ENCODE results near the gene TGFB3. TPM values are rescaled to one million over a fixed set of nuclear protein-coding genes. Genes with fewer than 3 reads are reported as not detected.

The TGFB3 gene
- total RNA-seq, 1 donor from 2014 or later = 27.2 TPM

GRCh38 chr14:75977582-75977943 is 4.2 kb downstream of the TGFB3 start:
- peak overlapping the region; percentile 87 for H3K4me3 ChIP-seq
- no peak overlapping the region for H3K27ac ChIP-seq (replicated peaks)
- intact Hi-C loops (cut with micrococcal nuclease) = no loop called here
- no peaks in the 10 kb centered on the region for H3K36me3 ChIP-seq
- peaks cover 56% of the 10 kb centered on the region for H3K4me1 ChIP-seq
- no peak for DNase-seq
- no peaks in the 10 kb centered on the region for H3K9me3 ChIP-seq (replicated peaks)
- H3K27me3 ChIP-seq (ENCODE audit: low read depth) = no peaks in the 10 kb centered on the region
- TF ChIP-seq, protein P1, sequence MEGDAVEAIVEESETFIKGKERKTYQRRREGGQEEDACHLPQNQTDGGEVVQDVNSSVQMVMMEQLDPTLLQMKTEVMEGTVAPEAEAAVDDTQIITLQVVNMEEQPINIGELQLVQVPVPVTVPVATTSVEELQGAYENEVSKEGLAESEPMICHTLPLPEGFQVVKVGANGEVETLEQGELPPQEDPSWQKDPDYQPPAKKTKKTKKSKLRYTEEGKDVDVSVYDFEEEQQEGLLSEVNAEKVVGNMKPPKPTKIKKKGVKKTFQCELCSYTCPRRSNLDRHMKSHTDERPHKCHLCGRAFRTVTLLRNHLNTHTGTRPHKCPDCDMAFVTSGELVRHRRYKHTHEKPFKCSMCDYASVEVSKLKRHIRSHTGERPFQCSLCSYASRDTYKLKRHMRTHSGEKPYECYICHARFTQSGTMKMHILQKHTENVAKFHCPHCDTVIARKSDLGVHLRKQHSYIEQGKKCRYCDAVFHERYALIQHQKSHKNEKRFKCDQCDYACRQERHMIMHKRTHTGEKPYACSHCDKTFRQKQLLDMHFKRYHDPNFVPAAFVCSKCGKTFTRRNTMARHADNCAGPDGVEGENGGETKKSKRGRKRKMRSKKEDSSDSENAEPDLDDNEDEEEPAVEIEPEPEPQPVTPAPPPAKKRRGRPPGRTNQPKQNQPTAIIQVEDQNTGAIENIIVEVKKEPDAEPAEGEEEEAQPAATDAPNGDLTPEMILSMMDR (IDR thresholded peaks at IDR 0.05; ENCODE audit: borderline replicate concordance) = no peak

- H3K36me3 ChIP-seq = no peaks in the 10 kb centered on the region
- intact Hi-C loops (cut with micrococcal nuclease) = no loop called here
- no peaks in the 10 kb centered on the region for H3K9me3 ChIP-seq (replicated peaks)
- H3K27ac ChIP-seq (replicated peaks) = no peak overlapping the region
- DNase-seq = no peak
- H3K27me3 ChIP-seq (ENCODE audit: low read depth) = no peaks in the 10 kb centered on the region
- peak overlapping the region; percentile 87 for H3K4me3 ChIP-seq
- peaks cover 53% of the 10 kb centered on the region for H3K4me1 ChIP-seq
- TF ChIP-seq, protein P1 (IDR thresholded peaks at IDR 0.05; ENCODE audit: borderline replicate concordance) = no peak
These were observed 4.8 kb downstream of the TGFB3 start for GRCh38 chr14:75976826-75977581.

DNA sequence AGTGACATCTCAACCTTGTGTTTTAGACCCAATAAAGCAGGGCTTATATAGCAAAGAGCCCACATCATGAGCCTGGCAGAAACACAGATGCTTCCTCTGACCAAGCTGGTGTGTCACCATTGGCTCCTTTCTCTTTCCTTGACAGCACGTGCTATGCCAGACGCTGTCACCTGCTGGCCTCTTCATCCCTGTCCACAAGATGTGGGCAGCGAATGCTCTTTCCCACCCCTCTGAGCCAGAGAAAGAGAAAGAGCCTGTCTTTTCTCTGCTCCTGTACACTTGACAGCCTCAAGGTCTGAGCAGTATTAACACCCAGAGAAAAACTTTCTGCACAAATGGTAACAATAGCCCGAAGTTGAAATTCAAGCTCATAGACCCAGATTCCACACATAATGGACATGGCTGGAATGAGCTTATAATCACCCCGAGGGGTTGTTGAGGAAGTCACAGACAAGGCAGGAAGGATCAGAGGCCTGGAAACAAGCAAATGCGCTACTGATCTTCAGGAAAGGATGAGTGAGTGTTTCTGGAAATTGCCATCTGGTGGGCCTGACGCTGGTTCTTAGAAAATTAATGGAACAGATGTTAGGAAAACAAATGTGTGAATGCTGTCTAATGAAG is 8.9 kb downstream of the TGFB3 start:
- intact Hi-C loops (cut with micrococcal nuclease) = no loop called here
- Histone ChIP-seq H3K4me1 (peaks cover 30% of the 10 kb centered on the region), H3K9me3 (replicated peaks) (no peaks in the 10 kb centered on the region), H3K27ac (replicated peaks) (no peak overlapping the region), H3K27me3 (ENCODE audit: low read depth) (no peaks in the 10 kb centered on the region), H3K4me3 (no peak overlapping the region), H3K36me3 (no peaks in the 10 kb centered on the region)
- TF ChIP-seq, protein P1 (IDR thresholded peaks at IDR 0.05; ENCODE audit: borderline replicate concordance) = no peak
- DNase-seq = no peak

DNA sequence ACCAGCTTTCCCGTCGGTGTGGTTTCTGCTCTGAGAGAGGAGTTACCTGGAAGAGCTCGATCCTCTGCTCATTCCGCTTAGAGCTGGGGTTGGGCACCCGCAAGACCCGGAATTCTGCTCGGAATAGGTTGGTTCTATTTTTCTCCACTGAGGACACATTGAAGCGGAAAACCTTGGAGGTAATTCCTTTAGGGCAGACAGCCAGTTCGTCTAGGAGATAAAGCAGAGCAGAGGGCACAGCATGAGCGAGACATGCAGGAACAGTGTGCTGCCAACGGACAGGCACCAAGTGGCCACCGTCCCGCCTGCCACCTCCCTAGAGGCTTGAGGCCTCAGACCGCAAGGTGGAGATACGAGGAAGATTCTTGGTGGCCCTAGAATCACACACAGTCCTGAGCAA is 10.3 kb downstream of the TGFB3 start:
- intact Hi-C loops (cut with micrococcal nuclease) = no loop called here
- TF ChIP-seq, protein P1 (IDR thresholded peaks at IDR 0.05; ENCODE audit: borderline replicate concordance) = no peak
- no peak overlapping the region for H3K27ac ChIP-seq (replicated peaks)

DNA sequence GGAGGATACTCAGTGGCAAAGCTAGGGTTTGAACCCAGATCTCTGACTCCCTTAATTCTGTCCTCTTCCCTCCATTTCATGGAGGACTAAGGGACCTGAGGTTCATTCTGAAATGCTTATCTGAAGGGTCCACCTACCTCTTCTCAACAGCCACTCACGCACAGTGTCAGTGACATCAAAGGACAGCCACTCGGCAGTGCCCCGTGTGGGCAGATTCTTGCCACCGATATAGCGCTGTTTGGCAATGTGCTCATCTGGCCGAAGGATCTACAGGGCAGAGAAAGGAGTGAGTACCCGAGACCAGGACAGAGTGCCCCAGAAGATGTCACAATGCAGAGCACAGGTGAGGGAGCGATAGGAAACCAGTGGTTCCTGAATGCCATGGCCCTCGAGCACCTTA is 10.8 kb downstream of the TGFB3 start:
- no peak for DNase-seq
- intact Hi-C loops (cut with micrococcal nuclease) = no loop called here
- peaks cover 6% of the 10 kb centered on the region for H3K36me3 ChIP-seq
- H3K4me3 ChIP-seq = no peak overlapping the region
- H3K9me3 ChIP-seq (replicated peaks) = no peaks in the 10 kb centered on the region
- TF ChIP-seq, protein P1 (IDR thresholded peaks at IDR 0.05; ENCODE audit: borderline replicate concordance) = no peak
- no peak overlapping the region for H3K27ac ChIP-seq (replicated peaks)
- peaks cover 25% of the 10 kb centered on the region for H3K4me1 ChIP-seq
- no peaks in the 10 kb centered on the region for H3K27me3 ChIP-seq (ENCODE audit: low read depth)

More for the DNA sequence above, 10.3 kb downstream of the TGFB3 start:
- H3K36me3 ChIP-seq = peaks cover under 1% of the 10 kb centered on the region
- H3K4me3 ChIP-seq = no peak overlapping the region
- DNase-seq = no peak
- H3K4me1 ChIP-seq = peaks cover 25% of the 10 kb centered on the region
- no peaks in the 10 kb centered on the region for H3K27me3 ChIP-seq (ENCODE audit: low read depth)
- no peaks in the 10 kb centered on the region for H3K9me3 ChIP-seq (replicated peaks)

All from left ventricle myocardium inferior (tissue), 1 donor.